SKM-1 (cell line): ENCODE results near the gene COX14.
A peak's percentile ranks its signal among the peaks of the same experiment; 100 is the strongest.
"Not testable (repeated sequence)": the region's sequence is repeated elsewhere in the genome, so short reads cannot be mapped to it uniquely, and the experiment has no call there.

Experiments
- DNase-seq: peaks from one replicate; lab custom pipeline; 2025; ENCODE audit not compliant: unreplicated experiment; lab: John Stamatoyannopoulos, UW

Gene COX14

GRCh38 chr12:50151047-50151687, 39.1 kb downstream of the COX14 start:
- no peak for DNase-seq

DNA sequence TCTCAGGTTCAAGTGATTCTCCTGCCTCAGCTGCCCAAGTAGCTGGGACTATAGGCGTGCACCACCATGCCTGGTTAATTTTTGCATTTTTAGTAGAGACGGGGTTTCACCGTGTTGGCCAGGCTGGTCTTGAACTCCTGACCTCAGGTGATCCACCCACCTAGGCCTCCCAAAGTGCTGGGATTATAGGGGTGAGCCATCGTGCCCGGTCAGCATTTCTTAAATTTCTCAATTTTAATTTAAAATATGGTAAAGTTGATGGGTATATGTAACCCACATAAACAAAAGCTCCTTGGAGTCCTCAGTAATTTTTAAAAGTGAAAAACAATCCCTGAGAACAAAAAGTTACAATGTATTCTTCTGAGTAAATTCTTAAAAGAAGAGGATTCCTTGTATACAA, 42.9 kb downstream of the COX14 start:
- not testable (repeated sequence) for DNase-seq

- no peak for DNase-seq
Observed at GRCh38 chr12:50156641-50157040, 44.6 kb downstream of the COX14 start.

DNA sequence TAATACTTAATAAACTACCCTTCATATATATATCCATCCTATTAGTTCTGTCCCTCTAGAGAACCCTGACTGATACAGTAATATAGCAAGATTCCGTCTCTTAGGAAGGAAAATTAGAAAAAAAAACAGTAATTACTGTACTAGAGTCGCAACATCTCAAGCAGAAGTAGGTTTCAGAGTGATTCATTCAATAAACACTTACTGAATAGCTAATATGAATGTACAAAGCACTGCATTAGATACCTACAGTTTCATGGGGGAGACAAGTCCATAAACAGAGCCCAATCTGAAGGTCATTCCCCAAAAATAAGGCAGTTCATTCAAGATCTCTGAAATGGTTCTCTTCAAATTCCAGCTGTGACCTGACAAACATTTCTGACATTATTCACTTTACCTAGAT, 45.2 kb downstream of the COX14 start:
- DNase-seq, result no peak

- DNase-seq, result no peak
Observed at GRCh38 chr12:50160643-50161042, 48.6 kb downstream of the COX14 start.

DNA sequence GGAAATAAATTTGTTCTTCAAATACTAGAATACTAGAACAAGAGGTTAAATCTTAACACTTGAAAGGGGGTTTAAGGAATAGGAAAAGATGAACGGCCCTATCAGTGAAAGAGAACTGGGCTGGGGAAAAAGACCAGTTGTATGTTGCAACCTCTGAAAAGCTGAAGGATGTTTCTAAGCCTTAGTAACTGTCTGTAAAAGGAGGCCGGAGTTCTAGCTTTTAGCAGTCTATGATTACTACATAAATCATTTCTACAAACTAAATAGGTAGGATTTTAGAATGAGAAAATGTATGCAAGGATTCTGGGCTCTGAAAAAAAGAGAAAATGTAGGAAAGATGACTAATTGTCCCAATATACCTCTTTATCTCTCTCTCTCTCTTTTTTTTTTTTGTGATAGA, 50.2 kb downstream of the COX14 start:
- no peak for DNase-seq

DNA sequence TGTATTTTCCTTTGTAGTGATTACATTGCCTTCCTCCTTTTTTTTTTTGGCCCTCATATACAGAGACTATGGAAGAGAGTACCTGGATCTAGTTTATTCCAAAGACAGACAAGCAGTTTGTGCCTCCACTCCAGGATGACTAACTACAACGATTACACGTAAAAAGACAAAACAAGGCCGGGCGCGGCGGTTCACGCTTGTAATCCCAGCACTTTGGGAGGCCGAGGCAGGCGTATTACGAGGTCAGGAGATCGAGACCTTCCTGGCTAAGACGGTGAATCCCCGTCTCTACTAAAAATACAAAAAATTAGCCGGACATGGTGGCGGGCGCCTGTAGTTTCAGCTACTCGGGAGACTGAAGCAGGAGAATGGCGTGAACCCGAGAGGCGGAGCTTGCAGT, 52.9 kb downstream of the COX14 start:
- DNase-seq, result no peak

DNA sequence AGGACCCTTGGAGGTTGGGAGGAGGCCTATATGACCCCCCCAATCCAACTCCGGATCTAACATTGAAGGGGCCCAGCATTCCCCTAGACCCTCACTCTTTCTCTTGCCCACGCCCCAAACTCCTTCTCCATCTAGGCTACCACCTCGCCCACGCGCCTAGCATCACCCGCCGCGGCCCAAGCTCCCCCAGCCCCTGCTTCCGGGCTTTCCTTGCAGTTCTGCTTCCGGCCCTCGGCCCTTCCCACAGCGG, 54.7 kb downstream of the COX14 start:
- no peak for DNase-seq

- DNase-seq, result peak; percentile 84
Observed at GRCh38 chr12:50167049-50167828, 55.2 kb downstream of the COX14 start, which contains the start of gene CERS5. CERS5 (minus strand) TSS chr12:50167369; CDS start chr12:50167297, 72 bp downstream.
